ENCODE data around the gene CBLIF.

CBLIF gene

GRCh38 chr11:59877784-59878183 lies 32.5 kb upstream of the CBLIF start:
- TF ChIP-seq, protein P1, sequence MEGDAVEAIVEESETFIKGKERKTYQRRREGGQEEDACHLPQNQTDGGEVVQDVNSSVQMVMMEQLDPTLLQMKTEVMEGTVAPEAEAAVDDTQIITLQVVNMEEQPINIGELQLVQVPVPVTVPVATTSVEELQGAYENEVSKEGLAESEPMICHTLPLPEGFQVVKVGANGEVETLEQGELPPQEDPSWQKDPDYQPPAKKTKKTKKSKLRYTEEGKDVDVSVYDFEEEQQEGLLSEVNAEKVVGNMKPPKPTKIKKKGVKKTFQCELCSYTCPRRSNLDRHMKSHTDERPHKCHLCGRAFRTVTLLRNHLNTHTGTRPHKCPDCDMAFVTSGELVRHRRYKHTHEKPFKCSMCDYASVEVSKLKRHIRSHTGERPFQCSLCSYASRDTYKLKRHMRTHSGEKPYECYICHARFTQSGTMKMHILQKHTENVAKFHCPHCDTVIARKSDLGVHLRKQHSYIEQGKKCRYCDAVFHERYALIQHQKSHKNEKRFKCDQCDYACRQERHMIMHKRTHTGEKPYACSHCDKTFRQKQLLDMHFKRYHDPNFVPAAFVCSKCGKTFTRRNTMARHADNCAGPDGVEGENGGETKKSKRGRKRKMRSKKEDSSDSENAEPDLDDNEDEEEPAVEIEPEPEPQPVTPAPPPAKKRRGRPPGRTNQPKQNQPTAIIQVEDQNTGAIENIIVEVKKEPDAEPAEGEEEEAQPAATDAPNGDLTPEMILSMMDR (IDR thresholded peaks at IDR 0.05; ENCODE audit: insufficient read depth, low read depth, low read length, missing control alignments): no peak
- DNase-seq (ENCODE audit: low read depth): no peak
- H3K4me3 ChIP-seq (ENCODE audit: low read depth, low read length): no peak overlapping the region

DNA sequence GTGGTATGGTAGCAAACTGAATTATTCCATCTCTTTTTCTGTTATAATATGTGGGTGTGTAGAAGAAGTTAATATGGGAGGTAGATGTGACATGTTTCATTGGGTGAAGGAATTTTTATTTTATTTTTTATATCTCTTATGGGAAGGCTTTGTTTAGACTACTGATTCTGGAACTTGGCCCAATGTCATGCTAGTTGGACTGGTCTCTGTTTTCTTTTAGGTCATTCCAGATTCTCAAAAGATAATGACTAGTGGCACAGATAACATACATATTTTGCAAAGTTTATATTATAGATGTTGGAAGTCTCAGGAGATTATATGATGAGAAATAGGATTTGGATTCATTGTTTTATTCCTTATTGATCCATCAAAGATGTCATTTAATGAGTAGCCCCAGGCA lies 32.0 kb upstream of the CBLIF start:
- H3K4me3 ChIP-seq (ENCODE audit: low read depth, low read length): no peak overlapping the region
- no peak for DNase-seq (ENCODE audit: low read depth)
- TF ChIP-seq, protein P1 (IDR thresholded peaks at IDR 0.05; ENCODE audit: insufficient read depth, low read depth, low read length, missing control alignments): no peak

GRCh38 chr11:59875856-59876519 lies 30.7 kb upstream of the CBLIF start:
- DNase-seq (ENCODE audit: low read depth): no peak
- TF ChIP-seq, protein P1 (IDR thresholded peaks at IDR 0.05; ENCODE audit: insufficient read depth, low read depth, low read length, missing control alignments): no peak
- no peak overlapping the region for H3K4me3 ChIP-seq (ENCODE audit: low read depth, low read length)

DNA sequence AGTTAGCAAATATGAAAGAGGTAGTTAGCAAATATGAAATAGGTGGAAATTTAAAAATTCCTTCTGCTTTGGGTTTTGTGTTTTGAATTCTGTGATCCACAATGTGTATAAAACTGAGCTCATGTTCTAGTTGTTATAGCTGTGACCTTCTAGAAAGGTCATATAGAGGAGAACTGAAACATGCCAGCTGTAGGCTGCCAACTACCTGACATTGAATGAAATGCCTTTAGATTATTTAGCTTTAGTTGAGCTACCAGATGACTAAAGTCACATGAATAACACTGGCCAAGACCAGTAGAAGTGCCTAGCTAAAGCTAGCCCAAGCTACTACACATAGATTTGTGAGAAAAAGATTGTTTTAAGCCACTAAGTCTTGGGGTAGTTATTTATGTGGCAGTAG lies 26.8 kb upstream of the CBLIF start:
- H3K4me3 ChIP-seq (ENCODE audit: low read depth, low read length): no peak overlapping the region
- TF ChIP-seq, protein P1 (IDR thresholded peaks at IDR 0.05; ENCODE audit: insufficient read depth, low read depth, low read length, missing control alignments): no peak
- DNase-seq (ENCODE audit: low read depth): no peak

DNA sequence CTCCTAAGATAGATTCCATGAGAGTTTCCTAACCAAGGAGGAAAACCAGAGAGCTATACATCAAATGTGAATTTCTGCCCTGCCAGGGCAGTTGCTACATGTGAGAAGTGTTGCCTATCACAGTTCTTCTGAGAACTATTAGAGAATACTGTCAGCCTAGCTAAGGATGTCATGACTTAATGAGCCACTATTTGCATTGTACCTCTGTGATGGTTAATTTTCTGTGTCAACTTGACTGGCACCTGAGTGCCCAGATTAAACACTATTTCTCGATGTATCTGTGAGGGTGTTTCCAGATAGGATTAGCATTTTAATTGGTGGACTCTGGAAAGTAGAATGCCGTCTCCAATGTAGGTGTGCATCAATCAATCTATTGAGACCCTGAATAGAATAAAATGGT lies 22.6 kb upstream of the CBLIF start:
- no peak overlapping the region for H3K4me3 ChIP-seq (ENCODE audit: low read depth, low read length)
- TF ChIP-seq, protein P1 (IDR thresholded peaks at IDR 0.05; ENCODE audit: insufficient read depth, low read depth, low read length, missing control alignments): no peak

GRCh38 chr11:59866836-59867235 lies 21.5 kb upstream of the CBLIF start:
- no peak for DNase-seq (ENCODE audit: low read depth)
- TF ChIP-seq, protein P1 (IDR thresholded peaks at IDR 0.05; ENCODE audit: insufficient read depth, low read depth, low read length, missing control alignments): no peak
- no peak overlapping the region for H3K4me3 ChIP-seq (ENCODE audit: low read depth, low read length)

More for the DNA sequence above, 22.6 kb upstream of the CBLIF start:
- no peak for DNase-seq (ENCODE audit: low read depth)

- DNase-seq (ENCODE audit: low read depth): no peak
- TF ChIP-seq, protein P1 (IDR thresholded peaks at IDR 0.05; ENCODE audit: insufficient read depth, low read depth, low read length, missing control alignments): no peak
- H3K4me3 ChIP-seq (ENCODE audit: low read depth, low read length): no peak within 1 kb of the TSS
Measured at GRCh38 chr11:59866397-59866796, 21.1 kb upstream of the CBLIF start, which contains the start of gene TCN1. Gene TCN1 (minus strand): TSS chr11:59866487. CDS start chr11:59866470, 17 bp downstream.

All from GM12865 (cell line).